Measurements from ENCODE around the gene SLC1A7.

Gene SLC1A7

GRCh38 chr1:53133261-53134041 lies 9.0 kb downstream of the SLC1A7 start:
- no peak for DNase-seq (ENCODE audit: low read depth)

GRCh38 chr1:53132176-53132575 lies 10.3 kb downstream of the SLC1A7 start:
- DNase-seq (ENCODE audit: low read depth) = no peak

GRCh38 chr1:53131590-53131938 lies 10.9 kb downstream of the SLC1A7 start:
- no peak for DNase-seq (ENCODE audit: low read depth)

GRCh38 chr1:53130878-53131589 lies 11.4 kb downstream of the SLC1A7 start:
- DNase-seq (ENCODE audit: low read depth) = no peak

GRCh38 chr1:53130598-53130877 lies 11.9 kb downstream of the SLC1A7 start:
- no peak for DNase-seq (ENCODE audit: low read depth)

GRCh38 chr1:53129891-53130597 lies 12.4 kb downstream of the SLC1A7 start:
- DNase-seq (ENCODE audit: low read depth) = no peak

GRCh38 chr1:53128401-53128800 lies 14.0 kb downstream of the SLC1A7 start:
- DNase-seq (ENCODE audit: low read depth) = no peak

- DNase-seq (ENCODE audit: low read depth) = no peak
Measured at GRCh38 chr1:53127546-53127945, 14.9 kb downstream of the SLC1A7 start.

GRCh38 chr1:53126495-53126894 lies 15.9 kb downstream of the SLC1A7 start:
- DNase-seq (ENCODE audit: low read depth) = no peak

GRCh38 chr1:53125623-53126360 lies 16.6 kb downstream of the SLC1A7 start:
- DNase-seq (ENCODE audit: low read depth) = no peak

- DNase-seq (ENCODE audit: low read depth) = no peak
Measured at GRCh38 chr1:53125122-53125521, 17.3 kb downstream of the SLC1A7 start.

GRCh38 chr1:53123453-53124140 lies 18.8 kb downstream of the SLC1A7 start:
- DNase-seq (ENCODE audit: low read depth) = no peak

GRCh38 chr1:53122961-53123413 lies 19.5 kb downstream of the SLC1A7 start:
- no peak for DNase-seq (ENCODE audit: low read depth)

- DNase-seq (ENCODE audit: low read depth) = no peak
Measured at GRCh38 chr1:53122201-53122885, 20.1 kb downstream of the SLC1A7 start.

- DNase-seq (ENCODE audit: low read depth) = no peak
Measured at GRCh38 chr1:53121319-53122172, 20.9 kb downstream of the SLC1A7 start.

- DNase-seq (ENCODE audit: low read depth) = no peak
Measured at GRCh38 chr1:53120659-53121058, 21.8 kb downstream of the SLC1A7 start.

- DNase-seq (ENCODE audit: low read depth) = no peak
Measured at GRCh38 chr1:53117836-53118235, 24.6 kb downstream of the SLC1A7 start.

GRCh38 chr1:53116933-53117600 lies 25.4 kb downstream of the SLC1A7 start:
- no peak for DNase-seq (ENCODE audit: low read depth)

GRCh38 chr1:53116307-53116810 lies 26.1 kb downstream of the SLC1A7 start:
- no peak for DNase-seq (ENCODE audit: low read depth)
